Measurements from ENCODE around the gene CACNA1I. TPM values are rescaled to one million over a fixed set of nuclear protein-coding genes. Genes with fewer than 3 reads are reported as not detected.

Gene CACNA1I
- total RNA-seq, 1 donor from 2014 or later = 0.03 TPM

- no peaks in the 10 kb centered on the region for H3K4me1 Mint-ChIP-seq (ENCODE audit: unreplicated experiment)
- DNase-seq (ENCODE audit: extremely low spot score, unreplicated experiment) = no peak
- no peaks in the 10 kb centered on the region for H3K27me3 Mint-ChIP-seq (ENCODE audit: unreplicated experiment)
- no peaks in the 10 kb centered on the region for H3K36me3 Mint-ChIP-seq (ENCODE audit: unreplicated experiment)
- TF ChIP-seq CTCF (IDR thresholded peaks at IDR 0.05) = no peak
- no peaks in the 10 kb centered on the region for H3K9me3 Mint-ChIP-seq (ENCODE audit: unreplicated experiment)
- no peak overlapping the region for H3K27ac Mint-ChIP-seq (ENCODE audit: unreplicated experiment)
- H3K4me3 Mint-ChIP-seq (ENCODE audit: unreplicated experiment) = no peak overlapping the region
These were observed 112.4 kb downstream of the CACNA1I start for GRCh38 chr22:39682994-39683393.

- Mint-ChIP-seq H3K4me3 (ENCODE audit: unreplicated experiment) (no peak overlapping the region), H3K27ac (ENCODE audit: unreplicated experiment) (no peak overlapping the region), H3K4me1 (ENCODE audit: unreplicated experiment) (no peaks in the 10 kb centered on the region), H3K36me3 (ENCODE audit: unreplicated experiment) (no peaks in the 10 kb centered on the region), H3K9me3 (ENCODE audit: unreplicated experiment) (no peaks in the 10 kb centered on the region), H3K27me3 (ENCODE audit: unreplicated experiment) (peaks cover 4% of the 10 kb centered on the region)
- DNase-seq (ENCODE audit: extremely low spot score, unreplicated experiment) = no peak
- no peak for TF ChIP-seq CTCF (IDR thresholded peaks at IDR 0.05)
These were observed 113.1 kb downstream of the CACNA1I start for GRCh38 chr22:39683639-39684038.

DNA sequence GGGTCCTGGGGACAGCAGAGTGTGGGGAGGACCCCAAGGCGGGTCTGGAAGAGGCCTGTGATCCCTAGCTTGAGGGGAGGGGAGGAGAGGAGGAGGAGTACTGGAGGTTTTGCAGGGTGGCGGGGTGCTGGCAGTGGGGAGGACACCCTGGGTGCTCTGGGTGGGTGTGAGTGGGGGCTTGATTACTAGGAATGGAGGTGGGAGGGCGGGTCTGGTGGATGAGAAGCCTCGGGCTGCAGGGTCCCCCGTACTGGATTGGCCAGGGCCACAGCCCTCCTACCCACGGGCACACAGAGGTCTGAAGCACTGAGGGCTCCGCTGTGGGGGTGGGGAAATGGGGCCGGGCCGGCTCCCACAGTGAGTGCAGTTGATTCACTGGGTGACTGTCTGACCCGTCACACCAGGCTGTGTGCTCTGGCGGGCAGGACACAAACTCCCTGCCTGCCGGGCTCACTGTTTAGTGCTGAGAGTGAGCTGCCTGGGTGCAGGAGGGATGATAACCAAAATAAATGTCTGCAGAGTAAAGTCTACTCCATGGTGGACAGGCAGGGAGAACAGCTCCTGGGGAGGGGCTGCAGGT lies 114.2 kb downstream of the CACNA1I start:
- no peaks in the 10 kb centered on the region for H3K36me3 Mint-ChIP-seq (ENCODE audit: unreplicated experiment)
- peaks cover 12% of the 10 kb centered on the region for H3K27me3 Mint-ChIP-seq (ENCODE audit: unreplicated experiment)

DNA sequence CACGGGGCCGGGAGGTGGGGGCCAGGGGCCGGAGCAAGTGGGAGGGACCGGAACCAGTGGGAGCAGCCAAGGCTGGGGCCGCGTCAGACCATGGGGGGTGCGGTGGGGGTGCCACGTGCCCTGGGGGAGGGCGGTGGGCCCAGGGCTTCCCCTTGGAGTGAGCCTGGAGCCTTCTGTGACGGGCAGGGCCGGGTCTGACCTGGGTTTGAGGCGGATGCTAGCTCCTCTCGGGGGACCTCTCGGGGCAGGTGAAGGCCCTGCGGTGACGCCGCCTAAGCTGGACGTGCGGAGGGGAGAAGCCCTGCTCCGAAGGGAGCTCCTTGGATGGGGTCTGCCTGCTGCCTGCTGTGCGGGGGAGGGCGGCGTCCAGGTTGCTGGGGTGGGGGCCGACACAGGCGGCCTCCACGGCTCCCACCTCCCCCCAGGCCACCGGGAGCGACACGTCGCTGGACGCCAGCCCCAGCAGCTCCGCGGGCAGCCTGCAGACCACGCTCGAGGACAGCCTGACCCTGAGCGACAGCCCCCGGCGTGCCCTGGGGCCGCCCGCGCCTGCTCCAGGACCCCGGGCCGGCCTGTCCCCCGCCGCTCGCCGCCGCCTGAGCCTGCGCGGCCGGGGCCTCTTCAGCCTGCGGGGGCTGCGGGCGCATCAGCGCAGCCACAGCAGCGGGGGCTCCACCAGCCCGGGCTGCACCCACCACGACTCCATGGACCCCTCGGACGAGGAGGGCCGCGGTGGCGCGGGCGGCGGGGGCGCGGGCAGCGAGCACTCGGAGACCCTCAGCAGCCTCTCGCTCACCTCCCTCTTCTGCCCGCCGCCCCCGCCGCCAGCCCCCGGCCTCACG lies 115.0 kb downstream of the CACNA1I start:
- no peak overlapping the region for H3K4me3 Mint-ChIP-seq (ENCODE audit: unreplicated experiment)
- DNase-seq (ENCODE audit: extremely low spot score, unreplicated experiment) = no peak
- no peak overlapping the region for H3K27ac Mint-ChIP-seq (ENCODE audit: unreplicated experiment)
- no peaks in the 10 kb centered on the region for H3K9me3 Mint-ChIP-seq (ENCODE audit: unreplicated experiment)
- H3K27me3 Mint-ChIP-seq (ENCODE audit: unreplicated experiment) = peaks cover 17% of the 10 kb centered on the region
- no peaks in the 10 kb centered on the region for H3K4me1 Mint-ChIP-seq (ENCODE audit: unreplicated experiment)
- TF ChIP-seq CTCF (IDR thresholded peaks at IDR 0.05) = no peak
- no peaks in the 10 kb centered on the region for H3K36me3 Mint-ChIP-seq (ENCODE audit: unreplicated experiment)

More for the DNA sequence above, 114.2 kb downstream of the CACNA1I start:
- Mint-ChIP-seq H3K27ac (ENCODE audit: unreplicated experiment) (no peak overlapping the region), H3K9me3 (ENCODE audit: unreplicated experiment) (no peaks in the 10 kb centered on the region), H3K4me3 (ENCODE audit: unreplicated experiment) (no peak overlapping the region), H3K4me1 (ENCODE audit: unreplicated experiment) (no peaks in the 10 kb centered on the region)
- no peak for TF ChIP-seq CTCF (IDR thresholded peaks at IDR 0.05)
- no peak for DNase-seq (ENCODE audit: extremely low spot score, unreplicated experiment)

DNA sequence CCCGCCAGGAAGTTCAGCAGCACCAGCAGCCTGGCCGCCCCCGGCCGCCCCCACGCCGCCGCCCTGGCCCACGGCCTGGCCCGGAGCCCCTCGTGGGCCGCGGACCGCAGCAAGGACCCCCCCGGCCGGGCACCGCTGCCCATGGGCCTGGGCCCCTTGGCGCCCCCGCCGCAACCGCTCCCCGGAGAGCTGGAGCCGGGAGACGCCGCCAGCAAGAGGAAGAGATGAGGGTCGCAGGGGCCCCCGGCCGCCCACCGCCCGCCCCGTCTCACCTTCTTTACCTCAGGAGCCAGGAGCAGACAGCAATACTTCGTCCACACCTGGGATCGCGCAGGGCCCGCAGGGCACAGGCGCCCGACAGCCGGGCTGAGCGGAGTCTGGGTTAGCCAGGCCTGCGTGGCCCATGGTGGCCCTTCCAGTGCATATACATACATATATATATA lies 115.6 kb downstream of the CACNA1I start:
- peaks cover 23% of the 10 kb centered on the region for H3K27me3 Mint-ChIP-seq (ENCODE audit: unreplicated experiment)
- TF ChIP-seq CTCF (IDR thresholded peaks at IDR 0.05) = no peak
- no peak for DNase-seq (ENCODE audit: extremely low spot score, unreplicated experiment)
- no peaks in the 10 kb centered on the region for H3K36me3 Mint-ChIP-seq (ENCODE audit: unreplicated experiment)
- no peaks in the 10 kb centered on the region for H3K9me3 Mint-ChIP-seq (ENCODE audit: unreplicated experiment)
- H3K27ac Mint-ChIP-seq (ENCODE audit: unreplicated experiment) = no peak overlapping the region
- no peak overlapping the region for H3K4me3 Mint-ChIP-seq (ENCODE audit: unreplicated experiment)
- peaks cover 1% of the 10 kb centered on the region for H3K4me1 Mint-ChIP-seq (ENCODE audit: unreplicated experiment)
